HCT116 (cell line): ENCODE data around the gene RPTOR. TPM values are rescaled to one million over a fixed set of nuclear protein-coding genes. Genes with fewer than 3 reads are reported as not detected.
A peak's percentile ranks its signal among the peaks of the same experiment; 100 is the strongest.

Source experiments
- ATAC-seq: fragments of 200-7000 bp; cut with Tn5 transposase; 2 replicates; pipeline ENCODE4 v1.9.1; 2020; ENCODE audit warnings: mild to moderate bottlenecking, moderate library complexity
- BruUV-seq: library from RNA; stranded (reverse); fragments of 400-500 nt; replicated peaks from 2 replicates; lab custom pipeline; 2021; lab: Mats Ljungman, UMichigan
- CTCF ChIA-PET: fragments of 300-600 bp; sonication (Branson Sonifier 250); formaldehyde crosslinking; loops from one replicate; lab custom pipeline; 2021; ENCODE audit warnings: antibody characterized with exemption; lab: Charles Lee
- POLR2A ChIA-PET: fragments of 300-600, 350-600 bp; sonication (Branson Sonifier 250); formaldehyde crosslinking; loops from one replicate; lab custom pipeline; 2021; ENCODE audit warnings: antibody characterized with exemption; lab: Charles Lee
- RAD21 ChIA-PET, 2 experiments: fragments of 300-600 bp; sonication (Branson Sonifier 250); formaldehyde crosslinking; loops; one replicate each; lab custom pipeline; 2023; ENCODE audit warnings: low total read pairs in 2 of 2; ENCODE audit not compliant: uncharacterized antibody in 2 of 2, unreplicated experiment in 2 of 2, low non-redundant PET in 1 of 2; lab: Charles Lee
- DNase-seq: peaks from one replicate; pipeline ENCODE4 v3.0.0-alpha.2; 2010; ENCODE audit warnings: low read depth, low spot score
- H2AFZ ChIP-seq: fragments of 200-600 bp; shearing (Covaris generic), sonication (generic); 2 replicates; pipeline ENCODE4 v1.6.1; 2017; ENCODE audit warnings: low read depth, mixed run types, mixed read lengths, antibody characterized with exemption, low read length; ENCODE audit not compliant: poor library complexity, severe bottlenecking
- H3K27ac ChIP-seq: 2 replicates; pipeline ENCODE4 v1.5.1; 2012; ENCODE audit warnings: low read depth, low read length
- H3K27me3 ChIP-seq: fragments of 200-600 bp; sonication (generic); 2 replicates; pipeline ENCODE4 v1.6.1; 2016; ENCODE audit warnings: mixed run types, low read length, mixed read lengths; ENCODE audit not compliant: insufficient read depth
- H3K36me3 ChIP-seq, 2 experiments: fragments of 200-500 bp in 1 of 2; fragments of 200-600 bp in 1 of 2; sonication (Bioruptor generic) in 1 of 2; sonication (generic) in 1 of 2; 2 replicates each; pipeline versions ENCODE4 v1.5.1 to v1.6.1; 2014 to 2016; ENCODE audit warnings: low read length in 2 of 2, inconsistent platforms in 1 of 2, mixed read lengths in 1 of 2, mixed run types in 1 of 2; ENCODE audit not compliant: insufficient read depth in 2 of 2, control insufficient read depth in 1 of 2
- H3K4me1 ChIP-seq, 2 experiments: fragments of 200-600 bp in 1 of 2; sonication (generic) in 1 of 2; 2 replicates each; pipeline versions ENCODE4 v1.5.1 to v1.6.1; 2012 to 2017; ENCODE audit warnings: low read length in 2 of 2, inconsistent platforms in 1 of 2, mild to moderate bottlenecking in 1 of 2, mixed read lengths in 1 of 2, mixed run types in 1 of 2, moderate library complexity in 1 of 2; ENCODE audit not compliant: insufficient read depth in 2 of 2, control insufficient read depth in 1 of 2
- H3K4me2 ChIP-seq: fragments of 200-600 bp; sonication (generic); 2 replicates; pipeline ENCODE4 v1.6.1; 2017; ENCODE audit warnings: mixed run types, low read length, mixed read lengths
- H3K4me3 ChIP-seq, 2 experiments: fragments of 200-600 bp in 1 of 2; sonication (generic) in 1 of 2; replicated peaks in 1 of 2; 2 replicates each; pipeline ENCODE4 v1.5.1; 2011 to 2016; ENCODE audit warnings: low read length in 2 of 2, control low read depth in 1 of 2, low read depth in 1 of 2, mild to moderate bottlenecking in 1 of 2, mixed read lengths in 1 of 2, mixed run types in 1 of 2
- H3K79me2 ChIP-seq: fragments of 200-600 bp; sonication (generic); 2 replicates; pipeline ENCODE4 v1.6.1; 2017; ENCODE audit warnings: mild to moderate bottlenecking, mixed run types, low read length, moderate library complexity, mixed read lengths; ENCODE audit not compliant: insufficient read depth
- H3K9ac ChIP-seq: fragments of 200-600 bp; sonication (generic); 2 replicates; pipeline ENCODE4 v1.6.1; 2016; ENCODE audit warnings: low read length, mixed read lengths
- H3K9me2 ChIP-seq: fragments of 200-600 bp; sonication (generic), shearing (Covaris generic); 2 replicates; pipeline ENCODE4 v1.6.1; 2017; ENCODE audit warnings: mixed run types, mild to moderate bottlenecking, moderate library complexity; ENCODE audit not compliant: insufficient read depth
- H3K9me3 ChIP-seq, 2 experiments: fragments of 200-500 bp in 1 of 2; fragments of 200-600 bp in 1 of 2; sonication (Bioruptor generic) in 1 of 2; sonication (generic) in 1 of 2; 2 replicates each; pipeline ENCODE4 v1.6.1; 2014 to 2017; ENCODE audit warnings: low read length in 2 of 2, mixed read lengths in 2 of 2, inconsistent platforms in 1 of 2, low read depth in 1 of 2, mild to moderate bottlenecking in 1 of 2, mixed run types in 1 of 2, moderate library complexity in 1 of 2; ENCODE audit not compliant: control insufficient read depth in 1 of 2, insufficient read depth in 1 of 2
- H4K20me1 ChIP-seq: fragments of 200-600 bp; sonication (generic), shearing (Covaris generic); 2 replicates; pipeline ENCODE4 v1.6.1; 2017; ENCODE audit warnings: mixed run types, mild to moderate bottlenecking, moderate library complexity; ENCODE audit not compliant: insufficient read depth
- EGR1 ChIP-seq: IDR thresholded peaks from 2 replicates; pipeline ENCODE4 v1.6.1; 2012; ENCODE audit warnings: low read depth
- FOSL1 ChIP-seq: IDR thresholded peaks from 2 replicates; pipeline ENCODE4 v1.6.1; 2012; ENCODE audit warnings: low read depth
- JUND ChIP-seq: IDR thresholded peaks from 2 replicates; pipeline ENCODE4 v1.6.1; 2012
- RAD21 ChIP-seq: IDR thresholded peaks from 2 replicates; pipeline ENCODE4 v1.6.1; 2012; ENCODE audit warnings: low read depth, mild to moderate bottlenecking
- YY1 ChIP-seq: IDR thresholded peaks from 2 replicates; pipeline ENCODE4 v1.6.1; 2011; ENCODE audit warnings: low read length, low read depth, moderate library complexity, mild to moderate bottlenecking; ENCODE audit not compliant: insufficient replicate concordance; ENCODE audit errors: extremely low read depth
- intact Hi-C: fragments of 100-400 bp; cut with micrococcal nuclease; formaldehyde crosslinking; loops from 2 replicates; pipeline ENCODE4 v1.10.0; 2022
- total RNA-seq: library from RNA; stranded (reverse); gene quantifications from one replicate; pipeline ENCODE4 v1.2.1, GENCODE V29; 2021; ENCODE audit not compliant: unreplicated experiment
- TF ChIP-seq, protein P1 (sequence below): IDR thresholded peaks from 2 replicates; pipeline ENCODE4 v1.6.1; 2012
- TF ChIP-seq, protein P2 (sequence below), 3 experiments: fragments of 200-600 bp in 1 of 3; sonication (generic) in 1 of 3; IDR thresholded peaks in 2 of 3; conservative IDR thresholded peaks in 1 of 3; 2 replicates each; pipeline ENCODE4 v1.5.1; 2012 to 2017; ENCODE audit warnings: low read depth in 2 of 3, low read length in 2 of 3, antibody characterized with exemption in 1 of 3, borderline replicate concordance in 1 of 3, control low read depth in 1 of 3, mild to moderate bottlenecking in 1 of 3, mixed read lengths in 1 of 3, mixed run types in 1 of 3, moderate library complexity in 1 of 3; ENCODE audit not compliant: insufficient read depth in 1 of 3

The RPTOR gene
- total RNA-seq, 1 experiment from 2014 or later: 69.5 TPM

DNA sequence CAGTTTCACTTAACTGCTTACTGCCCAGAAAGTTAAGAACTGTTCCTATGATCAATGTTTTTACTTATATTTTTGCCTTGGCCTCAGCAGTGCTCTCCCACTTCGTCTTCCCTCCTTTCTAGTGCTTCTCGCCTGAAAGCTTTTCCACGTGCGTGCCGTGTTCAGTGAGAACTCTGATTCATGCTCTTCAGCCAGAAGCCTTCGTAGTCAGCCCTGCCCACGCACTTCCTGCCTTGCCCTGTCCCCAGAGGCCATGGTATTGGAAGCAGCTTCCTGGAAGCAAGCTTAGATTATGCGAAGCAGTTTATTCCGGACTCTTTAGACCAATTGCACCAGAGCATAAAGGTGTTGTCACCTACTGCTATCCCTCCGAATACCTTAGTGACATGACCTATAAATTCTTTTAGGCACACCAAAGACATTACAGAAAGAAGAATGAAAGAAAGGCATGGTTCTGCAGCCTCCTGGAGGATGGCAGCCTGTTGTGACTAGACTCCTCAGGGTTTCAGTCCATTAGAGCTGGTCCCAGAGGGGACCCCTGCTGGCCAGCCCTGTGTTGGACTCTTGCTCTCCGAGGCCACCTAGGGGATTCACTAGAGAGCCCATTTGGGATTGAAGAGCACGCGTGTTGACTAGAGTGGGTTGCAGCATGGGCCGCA is 105.2 kb downstream of the RPTOR start:
- CTCF ChIA-PET: interaction anchor here (0.8 to 2.2 kb wide), 23 partner anchors 9 to 249 kb away, joined by 3 to 14 read pairs (median 4); no protein-coding TSS in a partner anchor
- intact Hi-C loops: loop anchor here (1.0 kb wide), 1 partner anchor 222 kb away; no protein-coding TSS in a partner anchor

More for the DNA sequence above, 105.2 kb downstream of the RPTOR start:
- POLR2A ChIA-PET: interaction anchor here (0.9 to 1.3 kb wide), 2 partner anchors 27 to 195 kb away, joined by 3 to 5 read pairs; no protein-coding TSS in a partner anchor
- Histone ChIP-seq H3K9me3 (no peaks in the 10 kb centered on the region), H3K79me2 (peaks cover 94% of the 10 kb centered on the region), H3K9ac (no peak overlapping the region), H3K36me3 (no peaks in the 10 kb centered on the region), H3K4me3 (no peak overlapping the region), H3K27ac (no peak overlapping the region), H3K9me2 (no peaks in the 10 kb centered on the region), H3K27me3 (no peaks in the 10 kb centered on the region), H2AFZ (no peak overlapping the region), H3K4me1 (peaks cover 6 to 31% of the 10 kb centered on the region in 2 experiments; a peak in 3 of 4 replicates), H3K4me2 (peak overlapping the region; percentile 39), H4K20me1 (peaks cover 10% of the 10 kb centered on the region; the same call in 1 of the 2 replicates)
- peak; percentile 98 for ATAC-seq
- RAD21 ChIA-PET: interaction anchor here in 1 of 2 experiments (1.4 kb wide), 1 partner anchor 223 kb away, joined by 4 read pairs; no protein-coding TSS in a partner anchor
- DNase-seq: peak; percentile 63
- TF ChIP-seq EGR1 (peak; percentile 73), FOSL1 (no peak), RAD21 (peak; percentile 76), JUND (no peak), YY1 (peak; percentile 22)
- TF ChIP-seq, protein P1, sequence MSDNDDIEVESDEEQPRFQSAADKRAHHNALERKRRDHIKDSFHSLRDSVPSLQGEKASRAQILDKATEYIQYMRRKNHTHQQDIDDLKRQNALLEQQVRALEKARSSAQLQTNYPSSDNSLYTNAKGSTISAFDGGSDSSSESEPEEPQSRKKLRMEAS: 0 out of 2 replicates have a peak, but pooled peaks have one; percentile 44
- TF ChIP-seq, protein P2, sequence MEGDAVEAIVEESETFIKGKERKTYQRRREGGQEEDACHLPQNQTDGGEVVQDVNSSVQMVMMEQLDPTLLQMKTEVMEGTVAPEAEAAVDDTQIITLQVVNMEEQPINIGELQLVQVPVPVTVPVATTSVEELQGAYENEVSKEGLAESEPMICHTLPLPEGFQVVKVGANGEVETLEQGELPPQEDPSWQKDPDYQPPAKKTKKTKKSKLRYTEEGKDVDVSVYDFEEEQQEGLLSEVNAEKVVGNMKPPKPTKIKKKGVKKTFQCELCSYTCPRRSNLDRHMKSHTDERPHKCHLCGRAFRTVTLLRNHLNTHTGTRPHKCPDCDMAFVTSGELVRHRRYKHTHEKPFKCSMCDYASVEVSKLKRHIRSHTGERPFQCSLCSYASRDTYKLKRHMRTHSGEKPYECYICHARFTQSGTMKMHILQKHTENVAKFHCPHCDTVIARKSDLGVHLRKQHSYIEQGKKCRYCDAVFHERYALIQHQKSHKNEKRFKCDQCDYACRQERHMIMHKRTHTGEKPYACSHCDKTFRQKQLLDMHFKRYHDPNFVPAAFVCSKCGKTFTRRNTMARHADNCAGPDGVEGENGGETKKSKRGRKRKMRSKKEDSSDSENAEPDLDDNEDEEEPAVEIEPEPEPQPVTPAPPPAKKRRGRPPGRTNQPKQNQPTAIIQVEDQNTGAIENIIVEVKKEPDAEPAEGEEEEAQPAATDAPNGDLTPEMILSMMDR (IDR thresholded peaks at IDR 0.05 in 2 of 3, conservative IDR thresholded peaks at IDR 0.05 in 1 of 3; ENCODE audit: borderline replicate concordance in 1 of 3, insufficient read depth in 1 of 3, low read depth in 2 of 3, low read length in 2 of 3): peak; percentile 99 to 100 (median 99)
- no TSS peak for BruUV-seq
